Subcutaneous abdominal adipose tissue (tissue), 5 donors: ENCODE results near the gene KCNMB2.

ENCODE experiments used
- H3K27ac ChIP-seq: one replicate; pipeline ENCODE4 v1.7.0; 2013; ENCODE audit warnings: low read depth, mild to moderate bottlenecking, inconsistent platforms, low read length, moderate library complexity
- H3K27me3 ChIP-seq, 5 donors: one replicate each; pipeline ENCODE4 v1.7.0; 2013; ENCODE audit warnings: low read length in 5 of 5, inconsistent platforms in 1 of 5; ENCODE audit not compliant: control insufficient read depth in 5 of 5, insufficient read depth in 4 of 5
- H3K36me3 ChIP-seq, 5 donors: one replicate each; pipeline ENCODE4 v1.7.0; 2013; ENCODE audit warnings: low read length in 5 of 5; ENCODE audit not compliant: control insufficient read depth in 5 of 5, insufficient read depth in 5 of 5
- H3K4me1 ChIP-seq, 5 donors: one replicate each; pipeline ENCODE4 v1.7.0; 2013; ENCODE audit warnings: low read length in 5 of 5, mild to moderate bottlenecking in 3 of 5, moderate library complexity in 1 of 5; ENCODE audit not compliant: control insufficient read depth in 5 of 5, insufficient read depth in 5 of 5
- H3K4me3 ChIP-seq, 5 donors: one replicate each; pipeline ENCODE4 v1.7.0; 2013; ENCODE audit warnings: low read length in 5 of 5, low read depth in 1 of 5
- H3K9ac ChIP-seq, 5 donors: one replicate each; pipeline ENCODE4 v1.7.0; 2013; ENCODE audit warnings: low read length in 5 of 5, mild to moderate bottlenecking in 4 of 5, moderate library complexity in 3 of 5
- H3K9me3 ChIP-seq, 5 donors: one replicate each; pipeline ENCODE4 v1.7.0; 2013; ENCODE audit warnings: low read length in 5 of 5; ENCODE audit not compliant: control insufficient read depth in 5 of 5
- donor health status: healthy.
- donor health status: healthy.
- donor health status: healthy.
- donor health status: healthy.
- donor health status: healthy.

KCNMB2 gene

GRCh38 chr3:178807694-178808093 lies 271.5 kb downstream of the KCNMB2 start:
- H3K27me3 ChIP-seq: no peaks in the 10 kb centered on the region
- H3K9ac ChIP-seq: no peak overlapping the region
- no peak overlapping the region for H3K4me3 ChIP-seq
- peaks cover 0 to 2% (median 0%) of the 10 kb centered on the region in 5 donors for H3K9me3 ChIP-seq
- H3K4me1 ChIP-seq: no peaks in the 10 kb centered on the region
- H3K27ac ChIP-seq: no peak overlapping the region
- no peaks in the 10 kb centered on the region for H3K36me3 ChIP-seq

- Histone ChIP-seq H3K4me1 (no peaks in the 10 kb centered on the region), H3K9me3 (no peaks in the 10 kb centered on the region), H3K27ac (no peak overlapping the region), H3K36me3 (no peaks in the 10 kb centered on the region), H3K9ac (no peak overlapping the region), H3K27me3 (no peaks in the 10 kb centered on the region), H3K4me3 (no peak overlapping the region)
Measured at GRCh38 chr3:178808748-178809147, 272.5 kb downstream of the KCNMB2 start.

GRCh38 chr3:178810181-178810580 lies 273.9 kb downstream of the KCNMB2 start:
- Histone ChIP-seq H3K4me3 (no peak overlapping the region), H3K9me3 (no peaks in the 10 kb centered on the region), H3K9ac (no peak overlapping the region), H3K36me3 (no peaks in the 10 kb centered on the region), H3K27me3 (no peaks in the 10 kb centered on the region), H3K27ac (no peak overlapping the region), H3K4me1 (no peaks in the 10 kb centered on the region)

GRCh38 chr3:178822722-178823121 lies 286.5 kb downstream of the KCNMB2 start:
- Histone ChIP-seq H3K4me3 (no peak overlapping the region), H3K27me3 (no peaks in the 10 kb centered on the region), H3K9ac (no peak overlapping the region), H3K9me3 (peaks cover 0 to under 1% (median 0%) of the 10 kb centered on the region in 5 donors), H3K36me3 (no peaks in the 10 kb centered on the region), H3K27ac (no peak overlapping the region), H3K4me1 (no peaks in the 10 kb centered on the region)

GRCh38 chr3:178823150-178823549 lies 286.9 kb downstream of the KCNMB2 start:
- H3K9me3 ChIP-seq: peaks cover 0 to 3% (median 0%) of the 10 kb centered on the region in 5 donors
- no peak overlapping the region for H3K4me3 ChIP-seq
- no peaks in the 10 kb centered on the region for H3K27me3 ChIP-seq
- no peak overlapping the region for H3K27ac ChIP-seq
- no peaks in the 10 kb centered on the region for H3K4me1 ChIP-seq
- no peaks in the 10 kb centered on the region for H3K36me3 ChIP-seq
- no peak overlapping the region for H3K9ac ChIP-seq

GRCh38 chr3:178823591-178824246 lies 287.5 kb downstream of the KCNMB2 start:
- Histone ChIP-seq H3K4me3 (no peak overlapping the region), H3K9me3 (peaks cover 0 to 3% (median 0%) of the 10 kb centered on the region in 5 donors), H3K27me3 (no peaks in the 10 kb centered on the region), H3K4me1 (no peaks in the 10 kb centered on the region), H3K27ac (no peak overlapping the region), H3K36me3 (no peaks in the 10 kb centered on the region), H3K9ac (no peak overlapping the region)

GRCh38 chr3:178826435-178827123 lies 290.3 kb downstream of the KCNMB2 start:
- H3K9me3 ChIP-seq: peaks cover 0 to 3% (median 0%) of the 10 kb centered on the region in 5 donors
- H3K4me3 ChIP-seq: no peak overlapping the region
- no peaks in the 10 kb centered on the region for H3K4me1 ChIP-seq
- H3K27me3 ChIP-seq: no peaks in the 10 kb centered on the region
- H3K36me3 ChIP-seq: no peaks in the 10 kb centered on the region
- no peak overlapping the region for H3K9ac ChIP-seq
- H3K27ac ChIP-seq: no peak overlapping the region

- no peaks in the 10 kb centered on the region for H3K36me3 ChIP-seq
- peaks cover 0 to 3% (median 0%) of the 10 kb centered on the region in 5 donors for H3K9me3 ChIP-seq
- no peak overlapping the region for H3K27ac ChIP-seq
Measured at GRCh38 chr3:178827285-178827856, 291.1 kb downstream of the KCNMB2 start.

GRCh38 chr3:178833695-178834094 lies 297.5 kb downstream of the KCNMB2 start:
- Histone ChIP-seq H3K9ac (no peak overlapping the region), H3K4me3 (no peak overlapping the region), H3K27me3 (no peaks in the 10 kb centered on the region), H3K27ac (no peak overlapping the region), H3K36me3 (no peaks in the 10 kb centered on the region), H3K4me1 (no peaks in the 10 kb centered on the region), H3K9me3 (no peaks in the 10 kb centered on the region)

More at GRCh38 chr3:178827285-178827856, 291.1 kb downstream of the KCNMB2 start:
- Histone ChIP-seq H3K9ac (no peak overlapping the region), H3K4me3 (no peak overlapping the region), H3K27me3 (no peaks in the 10 kb centered on the region), H3K4me1 (no peaks in the 10 kb centered on the region)

- H3K9ac ChIP-seq: no peak overlapping the region
- H3K27me3 ChIP-seq: no peaks in the 10 kb centered on the region
- H3K9me3 ChIP-seq: peaks cover 0 to under 1% (median 0%) of the 10 kb centered on the region in 5 donors
- no peaks in the 10 kb centered on the region for H3K36me3 ChIP-seq
- no peak overlapping the region for H3K4me3 ChIP-seq
- H3K27ac ChIP-seq: no peak overlapping the region
- no peaks in the 10 kb centered on the region for H3K4me1 ChIP-seq
Measured at GRCh38 chr3:178835033-178835432, 298.8 kb downstream of the KCNMB2 start.
